NCI-H146 treated with DMSO at 0.1 percent for 48 hours (cell line): Measurements from ENCODE around the gene GDF7.
"Not testable (repeated sequence)": the region's sequence is repeated elsewhere in the genome, so short reads cannot be mapped to it uniquely, and the experiment has no call there.

Experiments used
- DNase-seq: peaks from one replicate; lab custom pipeline; 2025; ENCODE audit not compliant: unreplicated experiment; lab: John Stamatoyannopoulos, UW

Gene GDF7

DNA sequence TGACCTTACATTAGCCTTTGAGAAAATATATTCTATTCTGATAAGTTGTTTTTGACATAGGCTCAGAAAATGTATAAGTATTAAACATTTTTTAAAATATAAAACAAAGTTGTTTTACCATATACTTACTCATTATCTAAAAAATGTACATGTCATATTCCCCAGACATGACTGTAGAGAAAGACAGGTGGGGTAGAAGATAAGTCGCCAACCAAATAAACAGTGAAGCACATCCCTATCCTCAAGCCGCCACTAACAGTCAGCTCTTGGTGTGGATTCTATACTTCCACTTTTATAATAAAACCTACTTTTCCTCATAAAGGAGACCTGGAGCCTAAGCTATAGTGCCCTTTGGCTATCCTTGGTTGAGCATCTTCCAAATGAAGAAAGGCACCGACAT, 26.4 kb downstream of the GDF7 start:
- no peak for DNase-seq

DNA sequence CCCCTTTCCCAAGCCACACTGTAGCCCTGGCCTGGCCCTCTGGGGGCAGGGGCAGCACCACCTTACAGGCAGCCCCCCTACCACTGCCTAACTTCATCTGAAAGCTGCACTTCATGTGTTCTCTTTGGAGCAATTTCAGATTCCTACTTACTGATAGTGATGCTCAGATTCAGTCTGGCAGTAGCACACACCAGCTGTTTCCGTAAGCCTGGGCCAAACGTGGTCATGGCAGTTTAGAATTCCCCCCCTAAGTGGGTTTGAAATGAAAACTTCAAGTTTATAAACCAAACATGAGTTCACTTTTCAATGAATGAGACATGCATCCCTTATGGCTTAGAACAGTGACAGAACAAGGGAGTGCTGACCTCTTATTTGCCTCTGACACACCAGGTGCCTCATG, 29.4 kb downstream of the GDF7 start:
- DNase-seq = no peak

DNA sequence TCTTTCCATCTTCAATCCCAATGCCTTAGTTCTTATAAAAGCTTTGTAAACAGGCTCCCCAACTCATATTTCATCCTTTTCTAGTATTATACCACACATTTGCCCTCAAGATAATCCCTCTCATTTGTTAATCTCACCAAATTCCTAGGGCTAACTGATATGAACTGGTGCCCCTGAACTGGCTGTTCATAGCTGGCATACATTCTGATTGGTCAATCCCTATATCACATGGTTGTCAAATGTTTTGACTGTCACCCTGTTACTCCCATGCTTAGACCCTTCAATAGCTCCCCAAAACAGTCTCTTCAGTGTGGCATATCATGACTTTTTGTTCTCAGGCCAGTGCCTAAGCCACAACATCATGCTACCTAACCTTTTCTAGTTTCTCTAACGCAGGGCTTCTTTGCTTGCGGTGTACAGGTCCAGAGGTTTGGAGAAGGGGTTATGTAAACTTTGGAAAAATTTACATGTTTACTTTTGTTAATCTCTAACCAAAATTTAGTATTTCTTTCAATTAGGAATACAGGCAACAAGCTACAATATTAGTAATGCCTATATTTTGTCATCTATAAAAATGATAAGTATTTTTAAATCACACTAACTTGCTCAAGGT, 30.5 kb downstream of the GDF7 start:
- no peak for DNase-seq

- no peak for DNase-seq
Measured at GRCh38 chr2:20698916-20699613, 32.1 kb downstream of the GDF7 start.

DNA sequence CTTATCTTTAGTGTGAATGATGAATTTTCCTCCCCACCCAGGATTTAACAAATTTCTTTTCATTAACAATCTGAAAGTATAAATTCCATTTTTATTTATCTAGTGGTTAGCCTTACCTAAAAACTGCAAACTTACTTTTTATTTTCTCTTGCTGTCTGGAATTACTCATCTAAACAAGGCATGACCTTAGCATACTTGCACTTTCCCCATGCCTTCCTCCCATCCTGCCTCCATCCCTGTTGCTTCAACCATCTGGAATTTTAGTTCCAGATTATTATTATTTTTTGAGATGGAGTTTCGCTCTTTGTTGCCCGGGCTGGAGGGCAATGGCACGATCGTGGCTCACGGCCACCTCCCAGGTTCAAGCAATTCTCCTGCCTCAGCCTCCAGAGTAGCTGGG, 35.6 kb downstream of the GDF7 start:
- no peak for DNase-seq

GRCh38 chr2:20704886-20705285, 37.9 kb downstream of the GDF7 start:
- DNase-seq = no peak

DNA sequence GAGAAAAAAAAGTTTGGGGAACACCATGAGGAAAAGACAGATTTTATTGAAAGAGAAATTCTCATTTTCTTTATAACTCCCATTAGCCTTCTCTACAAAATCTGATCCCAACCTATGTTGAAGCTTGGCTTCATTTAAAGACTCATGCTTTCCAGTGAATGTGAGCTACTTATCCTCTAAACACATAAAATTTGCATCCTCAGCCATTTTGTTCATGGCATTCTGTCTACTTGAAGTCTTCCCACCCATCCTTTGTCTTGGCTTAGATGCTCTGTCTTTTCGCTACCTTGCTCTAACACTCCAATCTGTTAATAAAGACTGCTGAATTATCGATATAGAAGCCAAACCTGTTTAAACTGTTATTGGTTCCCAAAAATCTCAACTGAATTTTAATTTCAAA, 39.3 kb downstream of the GDF7 start:
- DNase-seq = no peak

- DNase-seq = no peak
Measured at GRCh38 chr2:20706786-20707185, 39.8 kb downstream of the GDF7 start.

- DNase-seq = no peak
Measured at GRCh38 chr2:20707601-20708000, 40.7 kb downstream of the GDF7 start.

- not testable (repeated sequence) for DNase-seq
Measured at GRCh38 chr2:20711641-20712040, 44.7 kb downstream of the GDF7 start.

DNA sequence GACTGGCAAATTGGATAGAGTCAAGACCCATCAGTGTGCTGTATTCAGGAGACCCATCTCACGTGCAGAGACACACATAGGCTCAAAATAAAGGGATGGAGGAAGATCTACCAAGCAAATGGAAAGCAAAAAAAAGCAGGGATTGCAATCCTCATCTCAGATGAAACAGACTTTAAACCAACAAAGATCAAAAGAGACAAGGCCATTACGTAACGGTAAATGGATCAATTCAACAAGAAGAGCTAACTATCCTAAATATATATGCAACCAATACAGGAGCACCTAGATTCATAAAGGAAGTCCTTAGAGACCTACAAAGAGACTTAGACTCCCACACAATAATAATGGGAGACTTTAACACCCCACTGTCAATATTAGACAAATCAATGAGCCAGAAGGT, 46.6 kb downstream of the GDF7 start:
- not testable (repeated sequence) for DNase-seq

GRCh38 chr2:20714412-20714811, 47.5 kb downstream of the GDF7 start:
- not testable (repeated sequence) for DNase-seq

GRCh38 chr2:20716164-20716563, 49.2 kb downstream of the GDF7 start:
- DNase-seq = not testable (repeated sequence)

- no peak for DNase-seq
Measured at GRCh38 chr2:20717641-20718040, 50.7 kb downstream of the GDF7 start.

DNA sequence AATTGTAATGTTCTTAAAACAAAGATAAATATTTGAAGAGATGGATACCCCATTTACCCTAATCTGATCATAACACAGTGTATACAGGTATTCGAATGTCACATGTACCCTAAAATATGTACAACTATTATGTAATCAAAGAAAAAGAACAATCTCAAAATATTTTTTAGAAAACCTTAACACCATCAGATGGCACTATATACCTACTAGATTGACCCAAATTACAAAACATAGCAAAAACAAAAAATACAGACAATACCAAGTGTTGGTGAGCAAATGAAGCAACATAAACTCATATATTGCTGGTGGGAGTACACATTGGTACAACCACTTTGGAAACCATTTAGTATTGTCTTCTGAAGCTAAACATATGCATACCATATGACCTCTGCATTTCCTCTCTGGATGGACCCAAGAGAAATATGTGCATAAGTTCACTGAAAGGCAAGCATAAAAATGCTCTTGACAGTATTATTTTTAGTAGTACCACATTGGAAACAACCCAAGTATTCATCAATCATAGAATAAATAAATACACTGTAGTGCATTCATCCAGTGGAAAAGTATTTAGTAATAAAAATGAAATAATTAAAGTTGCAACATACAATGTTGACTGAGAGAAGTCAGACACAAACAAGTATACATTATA, 55.8 kb downstream of the GDF7 start:
- no peak for DNase-seq

DNA sequence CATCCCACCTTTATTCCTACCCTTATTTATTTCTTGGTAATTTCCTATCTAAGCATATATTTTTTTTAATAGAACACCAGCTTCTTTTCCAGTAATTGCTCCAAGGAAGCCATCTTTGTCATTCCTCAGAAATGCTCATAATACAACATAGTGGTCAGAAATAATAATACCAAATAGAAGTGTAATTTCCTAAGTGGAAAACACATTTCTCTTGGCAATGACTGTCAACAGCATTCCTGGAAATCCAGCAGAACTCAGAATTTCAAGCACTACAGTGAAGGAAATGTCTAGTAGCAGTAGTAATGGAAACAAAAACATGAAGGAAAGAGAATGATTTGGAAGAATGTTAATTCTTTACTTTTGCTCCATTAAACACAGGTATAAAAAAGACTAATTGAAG, 56.6 kb downstream of the GDF7 start:
- no peak for DNase-seq

DNA sequence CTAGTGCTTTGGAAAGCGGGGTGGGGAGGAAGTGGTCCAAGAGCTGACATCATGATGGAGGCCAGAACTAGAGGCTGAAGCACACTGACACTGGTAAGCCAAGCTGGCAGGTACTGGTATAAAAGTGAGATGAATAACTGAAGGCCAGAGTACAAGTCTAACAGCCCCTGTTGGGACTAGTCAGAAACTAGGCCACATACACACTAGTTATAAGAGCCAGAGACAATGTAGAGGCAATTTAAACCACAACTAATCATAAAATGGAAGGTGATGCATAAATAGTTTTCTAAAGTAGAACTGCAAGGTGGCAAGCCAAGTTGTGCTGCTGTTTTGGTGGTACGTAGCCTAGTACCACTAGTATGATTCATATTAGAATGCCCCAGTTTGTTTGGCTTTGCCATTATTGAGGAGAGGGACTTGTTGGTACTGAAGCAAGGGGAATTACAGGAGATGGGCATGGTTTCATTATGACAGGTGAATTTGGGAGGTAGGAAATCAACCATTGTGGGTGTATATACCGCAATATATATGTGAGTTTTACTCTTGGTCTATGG, 57.6 kb downstream of the GDF7 start:
- DNase-seq = no peak

DNA sequence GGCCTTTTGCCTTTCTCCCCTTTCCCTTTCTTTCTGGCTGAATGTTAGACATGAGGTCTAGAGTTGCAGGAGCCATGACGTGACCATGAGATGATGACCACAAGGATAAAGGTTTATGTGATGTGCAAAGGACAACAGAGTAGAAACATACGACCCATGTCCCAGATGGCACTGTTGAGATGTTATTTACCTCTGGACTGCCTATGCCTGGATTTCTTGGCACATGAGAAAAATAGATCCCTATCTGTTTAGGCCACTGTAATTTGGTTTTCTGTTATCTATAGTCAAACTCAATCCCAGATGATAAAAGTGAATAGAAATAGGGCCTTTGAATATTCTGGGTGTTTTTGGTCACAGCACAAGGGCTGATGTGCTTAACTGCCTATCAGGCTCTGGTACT, 58.8 kb downstream of the GDF7 start:
- no peak for DNase-seq

DNA sequence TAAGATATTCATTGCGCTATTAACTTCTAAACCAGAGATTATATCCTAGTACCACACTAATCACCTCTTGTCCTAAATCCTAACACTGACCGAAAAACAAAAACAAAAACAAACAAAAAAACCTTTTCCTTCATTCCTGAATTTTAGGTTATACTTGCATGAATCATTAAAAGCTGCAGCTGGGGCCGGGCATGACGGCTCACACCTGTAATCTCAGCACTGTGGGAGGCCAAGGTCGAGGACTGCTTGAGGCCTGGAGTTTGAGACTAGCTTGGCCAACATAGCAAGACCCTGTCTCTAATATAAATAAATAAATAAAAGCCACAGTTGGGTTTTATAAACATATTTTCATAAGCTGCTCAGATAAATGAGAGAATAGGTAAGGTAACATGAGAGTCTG, 60.0 kb downstream of the GDF7 start:
- no peak for DNase-seq

- no peak for DNase-seq
Measured at GRCh38 chr2:20728114-20728758, 61.3 kb downstream of the GDF7 start.
